Motor neuron (in vitro differentiated cells): ENCODE data around the gene CHRM2. TPM values are rescaled to one million over a fixed set of nuclear protein-coding genes. Genes with fewer than 3 reads are reported as not detected.
"Not testable (repeated sequence)": the region's sequence is repeated elsewhere in the genome, so short reads cannot be mapped to it uniquely, and the experiment has no call there.

Experiments used
- ATAC-seq, 8 experiments: fragments of 200-7000 bp; cut with Tn5 transposase; replicated peaks in 6 of 8; 2 replicates each; pipeline ENCODE4 v1.8.0; 2021; ENCODE audit warnings: mild to moderate bottlenecking in 8 of 8, moderate library complexity in 8 of 8
- H3K27ac ChIP-seq, 2 donors: fragments of 250-450 bp; sonication (Bioruptor Pico); 2 replicates each; pipeline ENCODE4 v1.9.0; 2021; ENCODE audit warnings: antibody characterized with exemption in 2 of 2, mild to moderate bottlenecking in 2 of 2, moderate library complexity in 1 of 2
- H3K4me1 ChIP-seq, 2 donors: fragments of 250-450 bp; sonication (Bioruptor Pico); replicated peaks in 1 of 2; 2 replicates each; pipeline ENCODE4 v1.6.1; 2021; ENCODE audit warnings: antibody characterized with exemption in 2 of 2, mild to moderate bottlenecking in 2 of 2, moderate library complexity in 1 of 2
- H3K4me3 ChIP-seq, 5 donors: fragments of 250-450 bp; sonication (Bioruptor Pico); 2 replicates each; pipeline ENCODE4 v1.9.0; 2021; ENCODE audit warnings: antibody characterized with exemption in 5 of 5, mild to moderate bottlenecking in 5 of 5, moderate library complexity in 4 of 5
- WGBS, 10 experiments: fragments of 450-650 bp; shearing (Covaris generic); methylation state at CpG; one replicate each; pipeline ENCODE4 v1.0.0; 2022; 5-methylcytosine and 5-hydroxymethylcytosine counted together
- in situ Hi-C, 9 experiments: fragments of 400-800 bp; cut with MboI; loops; one replicate each; pipeline ENCODE4 v1.15.0; 2021; ENCODE audit warnings: low sequenced_read_pairs in 9 of 9, low pct_unique_long_range_greater_than_20kb in 2 of 9; ENCODE audit not compliant: unreplicated experiment in 9 of 9
- total RNA-seq, 8 experiments: library from RNA; unstranded; fragments of 300-600 nt; gene quantifications; 2 replicates each; pipeline versions ENCODE4 v1.2.3 to v1.2.4, GENCODE V29; 2022

The CHRM2 gene
- 1 to 10 TPM in 4 of 8 experiments, under 1 TPM in 3, not detected in 1; 0.10 to 5.4 (median 3.7) TPM for total RNA-seq

DNA sequence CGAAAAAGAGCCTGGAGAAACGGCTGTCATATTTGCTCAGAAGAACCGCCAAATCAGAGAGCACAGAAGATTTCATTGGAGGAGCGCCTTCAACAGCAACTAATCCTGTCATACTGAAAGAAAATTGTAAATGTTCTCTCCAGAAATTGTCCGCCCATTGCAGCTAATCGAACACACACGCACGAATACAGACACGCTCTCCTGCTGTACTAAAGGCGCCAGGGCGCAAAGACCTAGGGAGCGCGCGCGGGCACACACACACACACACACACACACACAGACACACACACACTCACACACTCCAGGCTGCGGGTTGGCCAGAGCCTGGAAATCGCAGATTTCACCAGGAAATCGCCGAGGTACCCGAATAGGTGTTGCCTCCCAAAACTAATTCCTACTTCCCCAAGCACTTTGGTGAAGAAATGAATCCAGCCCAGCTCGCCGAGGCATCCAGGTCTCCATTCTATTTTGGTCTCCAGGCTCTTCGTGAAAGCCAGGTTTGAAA is at the start of gene CHRM2:
CHRM2 (plus strand) TSS at position 157 of the 505 bp plus-strand sequence. CDS start 146,214 bp downstream, outside the sequence.
- no peak within 1 kb of the TSS for H3K27ac ChIP-seq
- in situ Hi-C loops: no loop called here
- H3K4me3 ChIP-seq: peak within 1 kb of the TSS; percentile 29 to 49 (median 42)
- ATAC-seq: peak in 6 of 8 experiments; percentile 26 to 79 (median 74)
- peaks cover 13 to 16% of the 10 kb centered on the region in 2 donors for H3K4me1 ChIP-seq
- 0 to 10% (median 0%) methylated on average over 1 to 21 of the region's 23 CpGs; no CpG with 5 or more reads in 2 of the 10 experiments for WGBS, 10 experiments

DNA sequence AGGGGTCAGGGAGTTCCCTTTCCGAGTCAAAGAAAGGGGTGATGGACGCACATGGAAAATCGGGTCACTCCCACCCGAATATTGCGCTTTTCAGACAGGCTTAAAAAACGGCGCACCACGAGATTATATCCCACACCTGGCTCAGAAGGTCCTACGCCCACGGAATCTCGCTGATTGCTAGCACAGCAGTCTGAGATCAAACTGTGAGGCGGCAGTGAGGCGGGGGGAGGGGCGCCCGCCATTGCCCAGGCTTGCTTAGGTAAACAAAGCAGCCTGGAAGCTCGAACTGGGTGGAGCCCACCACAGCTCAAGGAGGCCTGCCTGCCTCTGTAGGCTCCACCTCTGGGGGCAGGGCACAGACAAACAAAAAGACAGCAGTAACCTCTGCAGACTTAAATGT is 37.1 kb upstream of the CHRM2 start:
- in situ Hi-C loops, H3K27ac ChIP-seq, H3K4me1 ChIP-seq, ATAC-seq: not testable (repeated sequence)
- 61% methylated on average over 2 of the region's 16 CpGs; no CpG with 5 or more reads in 9 of the 10 experiments for WGBS, 10 experiments
- H3K4me3 ChIP-seq: peak overlapping the region in 2 of 5 donors; percentile 12 to 25

DNA sequence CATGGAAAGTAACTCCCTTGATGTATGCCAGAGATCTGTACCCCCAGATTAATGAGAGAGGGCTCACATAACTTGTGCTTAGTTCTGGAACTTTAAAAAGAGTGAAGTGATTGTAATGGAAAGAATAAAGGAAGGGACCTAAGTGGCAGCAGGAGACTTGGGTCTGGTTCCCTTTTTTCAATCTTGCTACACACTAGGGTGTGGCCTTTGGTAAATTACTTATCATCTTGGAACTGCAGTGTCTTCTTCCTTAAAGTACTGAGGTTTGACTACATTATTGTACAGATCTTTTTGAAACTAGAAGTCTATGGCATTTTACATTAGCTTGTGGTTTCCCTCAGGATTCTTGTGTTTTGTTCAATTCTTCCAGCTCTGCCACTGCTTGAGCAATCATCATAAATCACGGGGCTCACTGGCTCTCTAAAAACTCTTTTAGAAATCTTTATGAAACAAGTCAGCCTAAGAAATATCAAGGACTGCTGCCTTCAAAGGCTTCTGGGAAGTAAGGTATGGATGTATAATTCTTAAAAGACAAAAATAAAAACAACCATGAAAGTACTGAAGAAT is 22.5 kb upstream of the CHRM2 start:
- H3K4me3 ChIP-seq: no peak overlapping the region
- 0 to 100% (median 72%) methylated on average over 1 of the region's 1 CpG for WGBS, 10 experiments
- ATAC-seq: no peak
- in situ Hi-C loops: no loop called here
- H3K4me1 ChIP-seq: no peaks in the 10 kb centered on the region
- no peak overlapping the region for H3K27ac ChIP-seq

DNA sequence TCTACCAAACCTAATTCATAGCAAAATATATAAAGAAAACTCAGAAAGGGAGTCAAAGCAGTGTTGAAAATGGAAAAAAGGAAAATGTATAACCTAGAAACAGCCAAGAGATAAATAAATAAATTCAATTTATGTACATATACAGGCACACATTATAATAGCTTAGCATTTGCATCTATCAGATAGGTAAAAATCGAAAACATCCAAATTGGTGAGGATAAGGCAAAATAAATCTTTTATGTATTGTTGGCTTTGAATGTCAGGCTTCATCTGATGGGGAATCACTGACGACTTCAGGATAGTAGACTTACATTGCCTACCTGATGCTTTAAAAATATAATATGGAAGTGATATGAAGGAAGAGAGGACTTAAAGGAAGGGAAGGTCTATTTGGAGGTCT is 20.6 kb upstream of the CHRM2 start:
- Histone ChIP-seq H3K27ac (no peak overlapping the region), H3K4me3 (no peak overlapping the region), H3K4me1 (no peaks in the 10 kb centered on the region)
- in situ Hi-C loops: no loop called here
- 0 to 100% (median 70%) methylated on average over 1 to 2 of the region's 2 CpGs; no CpG with 5 or more reads in 1 of the 10 experiments for WGBS, 10 experiments
- no peak for ATAC-seq

DNA sequence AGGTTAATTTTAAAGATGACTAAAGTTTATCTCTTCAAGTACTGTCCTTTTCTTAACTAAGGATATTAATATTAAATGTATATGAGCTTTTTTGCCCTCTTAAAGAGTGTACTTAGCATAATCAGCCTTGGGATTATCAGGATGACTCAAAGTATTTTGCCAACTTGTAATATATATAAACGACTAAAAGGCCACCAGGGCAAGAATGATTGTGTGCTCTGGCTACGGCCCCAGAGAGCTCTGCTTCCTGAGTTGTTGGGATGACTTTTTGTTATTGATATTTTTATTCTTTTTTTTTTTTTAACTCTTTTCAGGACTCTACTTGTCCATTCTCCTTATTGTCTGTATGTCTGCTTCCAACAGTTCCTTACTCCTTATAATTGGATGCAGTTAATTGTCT is 14.8 kb upstream of the CHRM2 start:
- Histone ChIP-seq H3K4me3 (no peak overlapping the region), H3K27ac (no peak overlapping the region), H3K4me1 (no peaks in the 10 kb centered on the region)
- ATAC-seq: no peak
- WGBS, 10 experiments: 31 to 100% (median 61%) methylated on average over 1 to 2 of the region's 2 CpGs; no CpG with 5 or more reads in 4 of the 10 experiments
- in situ Hi-C loops: no loop called here

DNA sequence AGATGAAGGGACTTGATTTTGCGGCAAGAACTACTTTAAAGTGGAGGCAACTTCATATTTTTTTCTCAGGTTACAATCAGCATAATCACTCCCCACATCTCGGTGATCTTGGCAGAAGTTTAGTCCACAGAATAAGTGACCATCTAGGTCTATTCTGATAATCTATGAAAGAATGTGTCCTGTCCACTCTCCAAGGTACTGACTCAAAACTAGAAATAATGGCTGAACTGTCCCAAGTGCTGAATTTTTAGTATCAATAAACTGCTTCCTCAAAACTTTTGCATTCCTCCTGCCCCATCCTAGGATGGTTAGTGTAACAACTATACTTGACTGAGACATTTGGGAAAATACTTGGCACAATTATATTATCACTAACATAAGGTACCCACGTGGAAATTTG is 10.9 kb upstream of the CHRM2 start:
- WGBS, 10 experiments: 0 to 100% (median 62%) methylated on average over 1 to 3 of the region's 3 CpGs; no CpG with 5 or more reads in 2 of the 10 experiments
- Histone ChIP-seq H3K4me3 (no peak overlapping the region), H3K27ac (no peak overlapping the region), H3K4me1 (peaks cover 0 to under 1% of the 10 kb centered on the region in 2 donors)
- in situ Hi-C loops: no loop called here
- peak in 3 of 8 experiments; percentile 25 to 53 (median 46) for ATAC-seq

DNA sequence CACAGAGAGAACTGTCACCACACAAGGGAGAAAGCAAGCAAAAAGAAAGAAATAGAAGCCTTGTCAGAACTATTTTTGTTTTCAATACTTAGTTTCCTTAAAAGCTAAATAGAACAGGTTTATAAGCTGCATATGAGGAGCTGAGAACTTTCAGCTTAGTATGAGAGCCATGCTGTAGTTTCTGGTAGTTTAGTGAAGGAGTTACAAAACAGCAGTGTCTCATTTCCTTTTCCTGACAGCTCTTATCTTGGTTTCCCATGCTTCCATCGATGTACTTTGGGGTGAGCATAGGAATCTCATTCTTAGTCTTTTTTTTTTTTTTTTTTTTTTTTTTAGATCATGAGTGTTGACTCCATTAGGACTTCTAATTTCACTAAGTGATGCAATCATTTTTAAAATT is 8.6 kb upstream of the CHRM2 start:
- Histone ChIP-seq H3K4me3 (no peak overlapping the region), H3K27ac (no peak overlapping the region), H3K4me1 (peaks cover 6 to 20% of the 10 kb centered on the region in 2 donors)
- WGBS, 10 experiments: 3 to 100% (median 73%) methylated on average over 1 of the region's 1 CpG; no CpG with 5 or more reads in 2 of the 10 experiments
- ATAC-seq: no peak
- in situ Hi-C loops: no loop called here

DNA sequence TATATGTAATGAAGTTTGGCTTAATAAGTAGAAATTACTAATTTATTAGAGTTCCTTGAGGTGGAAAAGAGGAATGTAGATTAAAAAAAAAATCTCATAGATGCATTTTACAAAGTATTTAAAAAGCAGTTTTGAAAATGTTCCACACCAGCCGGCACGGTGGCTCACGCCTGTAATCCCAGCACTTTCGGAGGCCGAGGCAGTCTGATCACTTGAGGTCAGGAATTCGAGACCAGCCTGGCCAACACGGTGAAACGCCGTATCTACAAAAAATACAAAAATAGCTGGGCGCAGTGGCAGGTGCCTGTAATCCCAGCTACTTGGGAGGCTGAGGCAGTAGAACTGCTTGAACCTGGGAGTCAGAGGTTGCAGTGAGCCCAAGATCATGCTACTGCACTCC is 3.2 kb upstream of the CHRM2 start:
- WGBS, 10 experiments: 65 to 97% (median 89%) methylated on average over 3 to 10 of the region's 10 CpGs; no CpG with 5 or more reads in 1 of the 10 experiments
- Histone ChIP-seq H3K4me1 (peaks cover 15 to 23% of the 10 kb centered on the region in 2 donors), H3K4me3 (no peak overlapping the region), H3K27ac (no peak overlapping the region)
- no peak for ATAC-seq
- in situ Hi-C loops: no loop called here

DNA sequence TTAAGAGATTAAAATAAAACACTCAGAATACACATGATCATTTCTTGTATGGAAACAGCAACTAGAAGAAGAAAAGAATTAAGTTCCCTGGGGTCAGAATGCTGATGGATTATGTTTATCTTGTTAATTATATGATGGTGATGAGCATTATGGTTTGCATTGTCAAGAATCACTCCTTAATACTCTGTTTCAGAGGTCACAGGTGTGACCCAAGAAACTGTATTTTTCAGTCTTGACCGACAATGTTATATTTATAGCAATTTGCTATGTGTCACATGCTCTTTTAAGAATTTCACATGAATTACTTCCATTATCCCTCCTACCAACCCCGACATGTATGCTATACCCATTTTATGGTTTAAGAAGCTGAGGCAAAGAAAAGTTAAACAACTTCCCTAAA is 2.7 kb upstream of the CHRM2 start:
- in situ Hi-C loops: no loop called here
- WGBS, 10 experiments: 20 to 100% (median 94%) methylated on average over 1 to 2 of the region's 2 CpGs; no CpG with 5 or more reads in 2 of the 10 experiments
- no peak overlapping the region for H3K27ac ChIP-seq
- H3K4me1 ChIP-seq: peaks cover 16 to 23% of the 10 kb centered on the region in 2 donors
- no peak for ATAC-seq
- H3K4me3 ChIP-seq: no peak overlapping the region

DNA sequence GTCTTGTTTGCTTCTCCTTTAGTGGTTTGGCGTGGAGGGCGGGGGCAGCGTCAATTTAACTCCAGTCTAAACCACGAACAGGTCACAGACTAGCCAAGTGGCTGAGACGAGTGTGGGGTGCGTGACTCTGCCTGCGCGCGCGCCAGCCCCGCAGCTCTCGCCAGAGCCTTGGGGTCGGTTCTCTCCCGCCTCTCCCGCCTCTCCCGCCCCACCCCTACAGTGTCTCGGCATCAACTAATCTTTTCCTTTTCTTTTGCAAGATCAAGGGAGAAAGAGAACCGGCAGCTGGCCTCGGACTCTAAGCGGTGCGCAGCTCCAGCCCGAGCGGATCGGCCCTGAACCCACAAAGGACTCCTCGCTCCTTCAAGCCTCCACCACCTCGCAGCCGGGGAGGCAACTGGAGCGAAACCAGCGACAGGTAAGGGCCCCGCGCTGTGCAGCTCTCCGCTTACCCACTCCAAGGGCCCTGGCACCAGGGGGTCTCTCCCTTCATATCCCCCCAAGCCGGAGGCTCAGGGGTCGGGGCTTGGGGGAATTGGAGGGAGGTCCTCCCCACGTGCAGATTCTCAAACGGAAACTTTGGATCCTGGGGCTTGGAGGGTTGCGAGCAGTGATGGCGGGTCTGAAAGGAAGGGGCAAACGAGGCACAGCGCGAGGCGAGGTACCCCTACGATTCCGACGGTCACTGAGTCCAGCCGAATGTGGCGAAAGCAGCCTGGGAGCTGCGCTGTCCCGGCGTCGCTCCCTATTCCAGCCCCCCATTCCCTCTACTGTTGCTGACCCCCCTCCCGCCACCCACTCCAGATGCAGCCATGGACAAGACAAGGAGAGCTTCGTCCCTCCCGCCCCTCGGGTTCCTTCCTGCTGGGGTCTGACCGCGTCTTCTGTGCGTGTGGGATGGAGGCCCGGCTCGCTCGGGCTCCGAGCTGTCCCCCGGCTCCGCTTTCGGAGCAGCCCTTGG is 829 bp downstream of the CHRM2 start:
- peak in 5 of 8 experiments; percentile 59 to 73 (median 69) for ATAC-seq
- in situ Hi-C loops: no loop called here
- H3K4me1 ChIP-seq: peaks cover 6 to 10% of the 10 kb centered on the region in 2 donors
- H3K4me3 ChIP-seq: peak overlapping the region; percentile 29 to 49 (median 42)
- H3K27ac ChIP-seq: no peak overlapping the region
- 0 to 7% (median 1%) methylated on average over 2 to 33 of the region's 65 CpGs; no CpG with 5 or more reads in 5 of the 10 experiments for WGBS, 10 experiments

DNA sequence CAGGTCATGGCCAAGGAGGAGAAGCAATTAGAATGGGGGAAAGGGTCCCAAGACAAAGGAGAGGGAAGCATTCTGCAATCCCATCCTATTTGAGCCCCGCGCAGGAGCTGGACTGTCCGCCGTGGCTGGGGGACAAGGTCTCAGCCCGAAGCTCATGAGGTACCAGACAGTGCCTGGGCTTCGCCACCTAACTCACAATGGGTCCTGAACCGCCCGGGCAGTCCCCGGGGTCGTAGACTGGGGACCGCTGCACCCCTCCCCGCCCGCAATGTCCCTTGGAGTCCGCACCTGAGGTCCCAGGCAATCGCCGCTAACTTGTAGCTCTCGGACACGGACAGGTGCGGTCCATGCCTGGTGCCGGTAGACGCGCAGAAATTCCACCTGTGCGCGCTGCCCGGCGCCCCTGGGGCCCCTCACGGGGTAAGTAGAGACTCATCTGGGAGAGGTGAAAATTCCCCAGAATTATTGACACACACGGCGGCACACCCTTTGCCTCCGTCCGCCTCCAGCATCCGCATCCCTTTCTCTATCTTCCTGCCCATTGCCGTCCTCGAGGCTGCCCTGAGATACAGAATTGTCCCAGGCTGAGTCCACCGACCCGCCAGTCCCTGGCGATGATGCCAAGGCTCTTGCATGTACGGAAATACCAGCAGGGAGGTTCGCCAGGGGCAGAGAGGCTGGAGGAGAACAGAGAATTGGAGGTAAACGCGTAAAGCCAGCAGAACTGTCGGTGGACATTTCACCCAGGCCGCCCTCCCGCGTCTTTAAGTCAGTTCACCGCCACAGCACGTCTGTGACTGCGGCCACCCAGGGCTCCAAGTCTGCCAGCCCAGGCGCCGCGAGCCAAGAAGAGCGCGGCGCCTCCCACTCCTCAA is 1.8 kb downstream of the CHRM2 start:
- no peak overlapping the region for H3K27ac ChIP-seq
- ATAC-seq: peak in 6 of 8 experiments; percentile 23 to 34 (median 26)
- in situ Hi-C loops: no loop called here
- peak overlapping the region; percentile 29 to 49 (median 42) for H3K4me3 ChIP-seq
- H3K4me1 ChIP-seq: peaks cover 0 to 10% of the 10 kb centered on the region in 2 donors
- WGBS, 10 experiments: 0 to 8% (median 0%) methylated on average over 1 to 14 of the region's 54 CpGs; no CpG with 5 or more reads in 5 of the 10 experiments

DNA sequence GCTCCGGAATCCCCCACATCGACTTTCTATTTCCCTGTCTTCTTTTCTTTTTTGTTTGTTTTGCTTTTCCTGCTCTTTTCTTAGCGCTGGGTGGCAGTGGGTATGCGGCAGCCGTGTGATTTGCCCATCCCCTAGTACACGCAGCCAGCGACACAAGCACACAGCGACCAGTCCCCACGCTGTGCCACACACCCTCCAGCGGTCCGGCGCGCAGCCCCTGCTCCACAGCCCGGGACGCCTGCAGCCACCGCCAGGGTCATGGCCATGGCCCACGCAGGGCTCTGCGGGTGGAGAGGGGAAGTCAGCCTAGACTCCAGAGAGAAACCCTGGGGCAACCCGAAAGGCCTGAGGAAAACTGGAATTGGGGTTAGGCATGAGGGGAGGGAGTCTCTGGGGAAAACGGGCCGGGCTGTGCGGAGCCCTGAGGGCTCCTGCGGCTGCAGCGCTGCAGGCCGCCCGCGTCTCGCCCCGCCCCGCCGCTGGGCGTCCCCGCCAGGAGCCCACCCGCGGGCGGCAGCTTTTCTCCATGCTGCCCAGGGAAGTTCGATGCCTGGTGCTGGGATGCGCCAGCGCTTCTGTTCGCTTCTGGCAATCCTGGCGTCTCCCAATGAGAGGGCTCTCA is 2.5 kb downstream of the CHRM2 start:
- 0 to 10% (median 0%) methylated on average over 1 to 14 of the region's 41 CpGs; no CpG with 5 or more reads in 2 of the 10 experiments for WGBS, 10 experiments
- Histone ChIP-seq H3K4me1 (peaks cover 0 to 10% of the 10 kb centered on the region in 2 donors), H3K4me3 (peak overlapping the region; percentile 29 to 49 (median 42)), H3K27ac (no peak overlapping the region)
- in situ Hi-C loops: no loop called here
- ATAC-seq: peak in 6 of 8 experiments; percentile 35 to 67 (median 64)
